Naive thymus-derived CD8-positive, alpha-beta T cell (primary cell): ENCODE measurements around the gene PSME3. TPM values are rescaled to one million over a fixed set of nuclear protein-coding genes. Genes with fewer than 3 reads are reported as not detected.
"Not testable (repeated sequence)": the region's sequence is repeated elsewhere in the genome, so short reads cannot be mapped to it uniquely, and the experiment has no call there.

ENCODE experiments used
- ATAC-seq, 2 donors: fragments of 150-1000 bp; cut with Tn5 transposase in 1 of 2; sonication (Bioruptor Pico), chemical (Tn5 transposase) in 1 of 2; 1 replicate in 1 of 2; 2 replicates in 1 of 2; pipeline ENCODE4 v1.10.0; 2021; ENCODE audit warnings: mild to moderate bottlenecking in 2 of 2, moderate library complexity in 2 of 2
- POLR2A ChIA-PET: fragments of 350-600 bp; sonication (Branson Sonifier 250); formaldehyde crosslinking; loops from one replicate; lab custom pipeline; 2021; ENCODE audit warnings: antibody characterized with exemption; lab: Charles Lee
- DNase-seq, 10 donors: peaks; one replicate each; pipeline versions ENCODE4 v3.0.0 to v3.0.0-alpha.2; 2020 to 2022
- H3K27ac Mint-ChIP-seq, 10 donors: one replicate each; pipeline ENCODE4 v1.8.0; 2020 to 2022; ENCODE audit warnings: mild to moderate bottlenecking in 10 of 10, mixed read lengths in 10 of 10, moderate library complexity in 4 of 10, inconsistent platforms in 1 of 10
- H3K27me3 Mint-ChIP-seq, 5 donors: one replicate each; pipeline ENCODE4 v1.8.0; 2021 to 2022; ENCODE audit warnings: mixed read lengths in 5 of 5
- H3K36me3 Mint-ChIP-seq, 3 donors: one replicate each; pipeline ENCODE4 v1.8.0; 2020 to 2022; ENCODE audit warnings: mixed read lengths in 3 of 3, mild to moderate bottlenecking in 2 of 3, inconsistent platforms in 1 of 3
- H3K4me1 Mint-ChIP-seq, 4 donors: one replicate each; pipeline ENCODE4 v1.8.0; 2021 to 2022; ENCODE audit warnings: mixed read lengths in 4 of 4
- H3K4me3 Mint-ChIP-seq, 10 donors: one replicate each; pipeline ENCODE4 v1.8.0; 2020 to 2022; ENCODE audit warnings: mild to moderate bottlenecking in 10 of 10, mixed read lengths in 10 of 10, moderate library complexity in 6 of 10, inconsistent platforms in 1 of 10
- H3K9me3 Mint-ChIP-seq, 9 donors: one replicate each; pipeline ENCODE4 v1.8.0; 2020 to 2022; ENCODE audit warnings: mixed read lengths in 9 of 9, mild to moderate bottlenecking in 3 of 9, inconsistent platforms in 1 of 9, moderate library complexity in 1 of 9
- polyA plus RNA-seq, 3 donors: library from polyadenylated mRNA; unstranded; fragments of 300-500 nt; fragmentation: Illumina TruSeq; gene quantifications; one replicate each; pipeline ENCODE4 v1.2.3, GENCODE V29; 2021
- total RNA-seq, 8 experiments: library from RNA in 2 of 8; stranded (reverse) in 2 of 8; gene quantifications; one replicate each; pipeline ENCODE4 v1.2.3 and lab custom pipeline; 2021 to 2026

Gene PSME3
- total and polyA plus RNA-seq, 5 experiments from 2014 or later = 65.3 to 123 (median 117) TPM

DNA sequence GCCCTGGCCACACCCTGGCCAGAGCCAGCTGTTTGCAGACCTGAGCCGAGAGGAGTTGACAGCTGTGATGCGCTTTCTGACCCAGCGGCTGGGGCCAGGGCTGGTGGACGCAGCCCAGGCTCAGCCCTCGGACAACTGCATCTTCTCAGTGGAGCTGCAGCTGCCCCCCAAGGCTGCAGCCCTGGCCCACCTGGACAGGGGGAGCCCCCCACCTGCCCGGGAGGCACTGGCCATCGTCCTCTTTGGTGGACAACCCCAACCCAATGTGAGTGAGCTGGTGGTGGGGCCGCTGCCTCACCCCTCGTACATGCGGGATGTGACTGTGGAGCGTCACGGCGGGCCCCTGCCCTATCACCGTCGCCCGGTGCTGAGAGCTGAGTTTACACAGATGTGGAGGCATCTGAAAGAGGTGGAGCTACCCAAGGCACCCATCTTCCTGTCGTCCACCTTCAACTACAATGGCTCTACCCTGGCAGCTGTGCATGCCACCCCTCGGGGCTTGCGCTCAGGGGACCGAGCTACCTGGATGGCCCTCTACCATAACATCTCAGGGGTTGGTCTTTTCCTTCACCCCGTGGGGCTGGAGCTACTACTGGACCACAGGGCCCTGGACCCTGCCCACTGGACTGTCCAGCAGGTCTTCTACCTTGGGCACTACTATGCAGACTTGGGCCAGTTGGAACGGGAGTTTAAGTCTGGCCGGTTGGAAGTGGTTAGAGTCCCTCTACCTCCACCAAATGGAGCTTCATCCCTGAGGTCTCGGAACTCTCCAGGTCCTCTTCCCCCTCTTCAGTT, 11.8 kb downstream of the PSME3 start:
- no peak for ATAC-seq
- Mint-ChIP-seq H3K27ac (peak overlapping the region in 2 of 10 donors; percentile 47 to 92), H3K4me3 (no peak overlapping the region), H3K36me3 (peaks cover 0 to 59% (median 11%) of the 10 kb centered on the region in 3 donors), H3K4me1 (peaks cover 0 to 6% (median 3%) of the 10 kb centered on the region in 4 donors), H3K9me3 (no peaks in the 10 kb centered on the region), H3K27me3 (no peaks in the 10 kb centered on the region)
- POLR2A ChIA-PET = interaction anchor here (1.4 kb wide), 1 partner anchor 11 kb away, joined by 6 read pairs; the partner anchor contains the start of gene PSME3
- DNase-seq = no peak

DNA sequence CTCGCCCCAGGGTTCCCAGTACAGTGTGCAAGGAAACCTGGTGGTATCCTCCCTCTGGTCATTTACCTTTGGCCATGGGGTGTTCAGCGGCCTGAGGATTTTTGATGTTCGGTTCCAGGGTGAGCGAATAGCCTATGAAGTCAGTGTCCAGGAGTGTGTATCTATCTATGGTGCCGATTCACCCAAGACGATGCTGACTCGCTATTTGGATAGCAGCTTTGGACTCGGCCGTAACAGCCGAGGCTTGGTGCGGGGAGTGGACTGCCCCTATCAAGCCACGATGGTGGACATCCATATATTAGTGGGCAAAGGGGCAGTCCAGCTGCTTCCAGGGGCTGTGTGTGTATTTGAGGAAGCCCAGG, 12.3 kb downstream of the PSME3 start:
- H3K9me3 Mint-ChIP-seq = no peaks in the 10 kb centered on the region
- peaks cover 0 to 9% (median 3%) of the 10 kb centered on the region in 4 donors for H3K4me1 Mint-ChIP-seq
- DNase-seq (no peak), ATAC-seq (no peak)
- H3K4me3 Mint-ChIP-seq = no peak overlapping the region
- peaks cover 0 to 53% (median 10%) of the 10 kb centered on the region in 3 donors for H3K36me3 Mint-ChIP-seq
- POLR2A ChIA-PET = interaction anchor here (0.5 to 1.4 kb wide), 2 partner anchors 12 to 370 kb away, joined by 3 to 6 read pairs; partner anchors contain the start of gene PSME3
- H3K27ac Mint-ChIP-seq = peak overlapping the region in 4 of 10 donors; percentile 20 to 92 (median 34)
- no peaks in the 10 kb centered on the region for H3K27me3 Mint-ChIP-seq

- Mint-ChIP-seq H3K36me3 (peaks cover 0 to 48% (median 8%) of the 10 kb centered on the region in 3 donors), H3K9me3 (no peaks in the 10 kb centered on the region), H3K4me3 (peak overlapping the region in 1 of 10 donors; percentile 26), H3K27me3 (no peaks in the 10 kb centered on the region), H3K27ac (peak overlapping the region in 8 of 10 donors; percentile 4 to 92 (median 65)), H3K4me1 (peaks cover 0 to 9% (median 3%) of the 10 kb centered on the region in 4 donors)
- DNase-seq (no peak), ATAC-seq (peak in 1 of 2 donors; percentile 11)
- POLR2A ChIA-PET = interaction anchor here (0.5 to 1.4 kb wide), 2 partner anchors 12 to 371 kb away, joined by 3 to 6 read pairs; partner anchors contain the start of gene PSME3
Measured at GRCh38 chr17:42845918-42846593, 12.9 kb downstream of the PSME3 start.

- no peaks in the 10 kb centered on the region for H3K9me3 Mint-ChIP-seq
- no peaks in the 10 kb centered on the region for H3K27me3 Mint-ChIP-seq
- POLR2A ChIA-PET = no interaction called here
- peak overlapping the region in 6 of 10 donors; percentile 26 to 92 (median 60) for H3K27ac Mint-ChIP-seq
- peaks cover 0 to 41% (median 5%) of the 10 kb centered on the region in 3 donors for H3K36me3 Mint-ChIP-seq
- H3K4me1 Mint-ChIP-seq = peaks cover 0 to 9% (median 3%) of the 10 kb centered on the region in 4 donors
- H3K4me3 Mint-ChIP-seq = no peak overlapping the region
- ATAC-seq (no peak), DNase-seq (no peak)
Measured at GRCh38 chr17:42846594-42847280, 13.5 kb downstream of the PSME3 start.

GRCh38 chr17:42848093-42848492, 14.9 kb downstream of the PSME3 start:
- POLR2A ChIA-PET = interaction anchor here (0.6 kb wide), 3 partner anchors 91 to 406 kb away, joined by 3 to 5 read pairs (median 4); partner anchors contain the start of gene RPL27
- H3K27me3 Mint-ChIP-seq = peaks cover 0 to 3% (median 0%) of the 10 kb centered on the region in 5 donors
- ATAC-seq (no peak), DNase-seq (no peak)
- H3K36me3 Mint-ChIP-seq = peaks cover 0 to 27% (median 0%) of the 10 kb centered on the region in 3 donors
- no peak overlapping the region for H3K27ac Mint-ChIP-seq
- peaks cover 0 to 7% (median 3%) of the 10 kb centered on the region in 4 donors for H3K4me1 Mint-ChIP-seq
- H3K9me3 Mint-ChIP-seq = no peaks in the 10 kb centered on the region
- no peak overlapping the region for H3K4me3 Mint-ChIP-seq

- POLR2A ChIA-PET = no interaction called here
- Mint-ChIP-seq H3K4me1 (peaks cover 0 to 7% (median 3%) of the 10 kb centered on the region in 4 donors), H3K27ac (peak overlapping the region in 1 of 10 donors; percentile 59), H3K4me3 (no peak overlapping the region), H3K27me3 (peaks cover 0 to 3% (median 1%) of the 10 kb centered on the region in 5 donors), H3K9me3 (no peaks in the 10 kb centered on the region), H3K36me3 (peaks cover 0 to 18% (median 0%) of the 10 kb centered on the region in 3 donors)
- DNase-seq (no peak), ATAC-seq (no peak)
Measured at GRCh38 chr17:42849031-42849430, 15.8 kb downstream of the PSME3 start.

DNA sequence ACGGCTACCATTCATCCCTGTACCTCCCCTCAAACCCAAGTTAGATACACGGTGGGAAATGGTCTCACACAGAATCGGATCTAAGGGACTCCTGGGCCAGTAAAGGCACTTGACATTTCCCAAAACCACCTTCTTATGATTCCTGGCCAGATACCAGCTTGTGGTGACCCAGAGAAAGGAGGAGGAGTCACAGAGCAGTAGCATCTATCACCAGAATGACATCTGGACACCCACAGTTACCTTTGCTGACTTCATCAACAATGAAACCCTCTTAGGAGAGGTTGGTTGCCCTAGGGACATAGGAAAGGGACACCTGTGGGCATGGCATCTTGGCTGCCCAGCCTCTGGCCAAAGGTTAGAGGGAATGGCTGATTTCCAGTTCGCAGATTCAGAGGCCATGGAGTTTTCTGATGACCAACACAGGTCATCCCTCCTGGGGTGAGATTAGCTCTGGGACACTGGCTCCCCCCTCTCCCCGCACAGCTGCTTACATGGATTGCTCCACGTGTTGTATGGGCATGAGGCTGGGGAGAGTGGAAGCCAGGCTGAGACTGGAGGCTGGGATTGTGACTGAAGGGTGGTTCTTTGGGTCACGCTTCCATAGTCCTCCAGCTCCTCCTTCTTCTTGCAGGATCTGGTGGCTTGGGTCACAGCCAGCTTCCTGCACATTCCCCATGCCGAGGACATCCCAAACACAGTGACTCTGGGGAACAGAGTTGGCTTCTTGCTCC, 16.4 kb downstream of the PSME3 start:
- Mint-ChIP-seq H3K27ac (no peak overlapping the region), H3K9me3 (no peaks in the 10 kb centered on the region), H3K4me3 (no peak overlapping the region), H3K27me3 (peaks cover 0 to 3% (median 1%) of the 10 kb centered on the region in 5 donors), H3K36me3 (peaks cover 0 to 13% (median 0%) of the 10 kb centered on the region in 3 donors), H3K4me1 (peaks cover 0 to 7% (median 3%) of the 10 kb centered on the region in 4 donors)
- DNase-seq (no peak), ATAC-seq (no peak)
- POLR2A ChIA-PET = interaction anchor here (0.7 kb wide), 1 partner anchor 539 kb away, joined by 3 read pairs; no protein-coding TSS in a partner anchor

DNA sequence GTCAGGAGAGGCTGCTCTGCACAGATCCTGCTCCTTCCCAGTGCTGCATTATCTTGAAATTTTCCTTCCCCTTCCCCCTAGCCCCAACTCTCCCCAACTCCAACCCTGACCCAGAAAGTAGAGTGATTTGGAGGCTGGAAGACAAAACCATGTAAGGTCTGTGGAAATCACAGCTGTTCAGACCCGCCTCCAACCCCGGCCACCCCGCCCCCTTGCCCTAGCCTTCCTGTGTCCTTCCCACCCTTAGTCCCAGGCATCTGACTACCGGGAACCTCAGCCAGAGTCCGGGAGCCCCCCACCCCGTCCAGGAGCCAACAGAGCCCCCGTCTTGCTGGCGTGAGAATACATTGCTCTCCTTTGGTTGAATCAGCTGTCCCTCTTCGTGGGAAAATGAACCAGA, 17.8 kb downstream of the PSME3 start, which contains the start of gene AOC3:
TSS of gene AOC3 (plus strand) at position 246 of the 400 bp plus-strand sequence. CDS start at position 391, 145 bp downstream.
- H3K27me3 Mint-ChIP-seq = peaks cover 0 to 3% (median 1%) of the 10 kb centered on the region in 5 donors
- ATAC-seq (no peak), DNase-seq (no peak)
- peaks cover 0 to 3% (median 0%) of the 10 kb centered on the region in 3 donors for H3K36me3 Mint-ChIP-seq
- H3K4me1 Mint-ChIP-seq = peaks cover 0 to 5% (median 2%) of the 10 kb centered on the region in 4 donors
- H3K4me3 Mint-ChIP-seq = no peak within 1 kb of the TSS
- no peaks in the 10 kb centered on the region for H3K9me3 Mint-ChIP-seq
- peak within 1 kb of the TSS in 2 of 10 donors; percentile 63 to 83 for H3K27ac Mint-ChIP-seq
- POLR2A ChIA-PET = no interaction called here

DNA sequence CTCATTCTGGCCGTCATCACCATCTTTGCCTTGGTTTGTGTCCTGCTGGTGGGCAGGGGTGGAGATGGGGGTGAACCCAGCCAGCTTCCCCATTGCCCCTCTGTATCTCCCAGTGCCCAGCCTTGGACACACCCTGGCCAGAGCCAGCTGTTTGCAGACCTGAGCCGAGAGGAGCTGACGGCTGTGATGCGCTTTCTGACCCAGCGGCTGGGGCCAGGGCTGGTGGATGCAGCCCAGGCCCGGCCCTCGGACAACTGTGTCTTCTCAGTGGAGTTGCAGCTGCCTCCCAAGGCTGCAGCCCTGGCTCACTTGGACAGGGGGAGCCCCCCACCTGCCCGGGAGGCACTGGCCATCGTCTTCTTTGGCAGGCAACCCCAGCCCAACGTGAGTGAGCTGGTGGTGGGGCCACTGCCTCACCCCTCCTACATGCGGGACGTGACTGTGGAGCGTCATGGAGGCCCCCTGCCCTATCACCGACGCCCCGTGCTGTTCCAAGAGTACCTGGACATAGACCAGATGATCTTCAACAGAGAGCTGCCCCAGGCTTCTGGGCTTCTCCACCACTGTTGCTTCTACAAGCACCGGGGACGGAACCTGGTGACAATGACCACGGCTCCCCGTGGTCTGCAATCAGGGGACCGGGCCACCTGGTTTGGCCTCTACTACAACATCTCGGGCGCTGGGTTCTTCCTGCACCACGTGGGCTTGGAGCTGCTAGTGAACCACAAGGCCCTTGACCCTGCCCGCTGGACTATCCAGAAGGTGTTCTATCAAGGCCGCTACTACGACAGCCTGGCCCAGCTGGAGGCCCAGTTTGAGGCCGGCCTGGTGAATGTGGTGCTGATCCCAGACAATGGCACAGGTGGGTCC, 18.4 kb downstream of the PSME3 start:
- H3K27me3 Mint-ChIP-seq, H3K4me3 Mint-ChIP-seq, ATAC-seq, H3K4me1 Mint-ChIP-seq, DNase-seq, POLR2A ChIA-PET, H3K9me3 Mint-ChIP-seq, H3K36me3 Mint-ChIP-seq: not testable (repeated sequence)
- H3K27ac Mint-ChIP-seq = peak overlapping the region in 1 of 10 donors; percentile 83

DNA sequence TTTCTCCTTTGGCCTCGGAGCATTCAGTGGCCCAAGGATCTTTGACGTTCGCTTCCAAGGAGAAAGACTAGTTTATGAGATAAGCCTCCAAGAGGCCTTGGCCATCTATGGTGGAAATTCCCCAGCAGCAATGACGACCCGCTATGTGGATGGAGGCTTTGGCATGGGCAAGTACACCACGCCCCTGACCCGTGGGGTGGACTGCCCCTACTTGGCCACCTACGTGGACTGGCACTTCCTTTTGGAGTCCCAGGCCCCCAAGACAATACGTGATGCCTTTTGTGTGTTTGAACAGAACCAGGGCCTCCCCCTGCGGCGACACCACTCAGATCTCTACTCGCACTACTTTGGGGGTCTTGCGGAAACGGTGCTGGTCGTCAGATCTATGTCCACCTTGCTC, 19.2 kb downstream of the PSME3 start:
- no peak overlapping the region for H3K4me3 Mint-ChIP-seq

GRCh38 chr17:42853004-42853403, 19.8 kb downstream of the PSME3 start:
- H3K27me3 Mint-ChIP-seq = peaks cover 0 to 4% (median 2%) of the 10 kb centered on the region in 5 donors
- POLR2A ChIA-PET = no interaction called here
- DNase-seq (no peak), ATAC-seq (no peak)
- H3K36me3 Mint-ChIP-seq = no peaks in the 10 kb centered on the region
- H3K9me3 Mint-ChIP-seq = no peaks in the 10 kb centered on the region
- no peak overlapping the region for H3K4me3 Mint-ChIP-seq
- H3K27ac Mint-ChIP-seq = peak overlapping the region in 1 of 10 donors; percentile 22
- H3K4me1 Mint-ChIP-seq = peaks cover 0 to 3% (median 0%) of the 10 kb centered on the region in 4 donors

More for the DNA sequence above, 19.2 kb downstream of the PSME3 start:
- H3K9me3 Mint-ChIP-seq = no peaks in the 10 kb centered on the region
- peaks cover 0 to 4% (median 2%) of the 10 kb centered on the region in 5 donors for H3K27me3 Mint-ChIP-seq
- no peaks in the 10 kb centered on the region for H3K36me3 Mint-ChIP-seq
- peaks cover 0 to 3% (median 0%) of the 10 kb centered on the region in 4 donors for H3K4me1 Mint-ChIP-seq
- POLR2A ChIA-PET = no interaction called here
- DNase-seq (no peak), ATAC-seq (no peak)
- no peak overlapping the region for H3K27ac Mint-ChIP-seq
